HCT116 (cell line): Measurements from ENCODE around the gene BRSK2. TPM values are rescaled to one million over a fixed set of nuclear protein-coding genes. Genes with fewer than 3 reads are reported as not detected.

Source experiments
- ATAC-seq: fragments of 200-7000 bp; cut with Tn5 transposase; 2 replicates; pipeline ENCODE4 v1.9.1; 2020; ENCODE audit warnings: mild to moderate bottlenecking, moderate library complexity
- BruUV-seq: library from RNA; stranded (reverse); fragments of 400-500 nt; replicated peaks from 2 replicates; lab custom pipeline; 2021; lab: Mats Ljungman, UMichigan
- CTCF ChIA-PET: fragments of 300-600 bp; sonication (Branson Sonifier 250); formaldehyde crosslinking; loops from one replicate; lab custom pipeline; 2021; ENCODE audit warnings: antibody characterized with exemption; lab: Charles Lee
- POLR2A ChIA-PET: fragments of 300-600, 350-600 bp; sonication (Branson Sonifier 250); formaldehyde crosslinking; loops from one replicate; lab custom pipeline; 2021; ENCODE audit warnings: antibody characterized with exemption; lab: Charles Lee
- RAD21 ChIA-PET, 2 experiments: fragments of 300-600 bp; sonication (Branson Sonifier 250); formaldehyde crosslinking; loops; one replicate each; lab custom pipeline; 2023; ENCODE audit warnings: low total read pairs in 2 of 2; ENCODE audit not compliant: uncharacterized antibody in 2 of 2, unreplicated experiment in 2 of 2, low non-redundant PET in 1 of 2; lab: Charles Lee
- DNase-seq: peaks from one replicate; pipeline ENCODE4 v3.0.0-alpha.2; 2010; ENCODE audit warnings: low read depth, low spot score
- H2AFZ ChIP-seq: fragments of 200-600 bp; shearing (Covaris generic), sonication (generic); 2 replicates; pipeline ENCODE4 v1.6.1; 2017; ENCODE audit warnings: low read depth, mixed run types, mixed read lengths, antibody characterized with exemption, low read length; ENCODE audit not compliant: poor library complexity, severe bottlenecking
- H3K27ac ChIP-seq: 2 replicates; pipeline ENCODE4 v1.5.1; 2012; ENCODE audit warnings: low read depth, low read length
- H3K27me3 ChIP-seq: fragments of 200-600 bp; sonication (generic); 2 replicates; pipeline ENCODE4 v1.6.1; 2016; ENCODE audit warnings: mixed run types, low read length, mixed read lengths; ENCODE audit not compliant: insufficient read depth
- H3K36me3 ChIP-seq, 2 experiments: fragments of 200-500 bp in 1 of 2; fragments of 200-600 bp in 1 of 2; sonication (Bioruptor generic) in 1 of 2; sonication (generic) in 1 of 2; 2 replicates each; pipeline versions ENCODE4 v1.5.1 to v1.6.1; 2014 to 2016; ENCODE audit warnings: low read length in 2 of 2, inconsistent platforms in 1 of 2, mixed read lengths in 1 of 2, mixed run types in 1 of 2; ENCODE audit not compliant: insufficient read depth in 2 of 2, control insufficient read depth in 1 of 2
- H3K4me1 ChIP-seq, 2 experiments: fragments of 200-600 bp in 1 of 2; sonication (generic) in 1 of 2; 2 replicates each; pipeline versions ENCODE4 v1.5.1 to v1.6.1; 2012 to 2017; ENCODE audit warnings: low read length in 2 of 2, inconsistent platforms in 1 of 2, mild to moderate bottlenecking in 1 of 2, mixed read lengths in 1 of 2, mixed run types in 1 of 2, moderate library complexity in 1 of 2; ENCODE audit not compliant: insufficient read depth in 2 of 2, control insufficient read depth in 1 of 2
- H3K4me2 ChIP-seq: fragments of 200-600 bp; sonication (generic); 2 replicates; pipeline ENCODE4 v1.6.1; 2017; ENCODE audit warnings: mixed run types, low read length, mixed read lengths
- H3K4me3 ChIP-seq, 2 experiments: fragments of 200-600 bp in 1 of 2; sonication (generic) in 1 of 2; replicated peaks in 1 of 2; 2 replicates each; pipeline ENCODE4 v1.5.1; 2011 to 2016; ENCODE audit warnings: low read length in 2 of 2, control low read depth in 1 of 2, low read depth in 1 of 2, mild to moderate bottlenecking in 1 of 2, mixed read lengths in 1 of 2, mixed run types in 1 of 2
- H3K79me2 ChIP-seq: fragments of 200-600 bp; sonication (generic); 2 replicates; pipeline ENCODE4 v1.6.1; 2017; ENCODE audit warnings: mild to moderate bottlenecking, mixed run types, low read length, moderate library complexity, mixed read lengths; ENCODE audit not compliant: insufficient read depth
- H3K9ac ChIP-seq: fragments of 200-600 bp; sonication (generic); 2 replicates; pipeline ENCODE4 v1.6.1; 2016; ENCODE audit warnings: low read length, mixed read lengths
- H3K9me2 ChIP-seq: fragments of 200-600 bp; sonication (generic), shearing (Covaris generic); 2 replicates; pipeline ENCODE4 v1.6.1; 2017; ENCODE audit warnings: mixed run types, mild to moderate bottlenecking, moderate library complexity; ENCODE audit not compliant: insufficient read depth
- H3K9me3 ChIP-seq, 2 experiments: fragments of 200-500 bp in 1 of 2; fragments of 200-600 bp in 1 of 2; sonication (Bioruptor generic) in 1 of 2; sonication (generic) in 1 of 2; 2 replicates each; pipeline ENCODE4 v1.6.1; 2014 to 2017; ENCODE audit warnings: low read length in 2 of 2, mixed read lengths in 2 of 2, inconsistent platforms in 1 of 2, low read depth in 1 of 2, mild to moderate bottlenecking in 1 of 2, mixed run types in 1 of 2, moderate library complexity in 1 of 2; ENCODE audit not compliant: control insufficient read depth in 1 of 2, insufficient read depth in 1 of 2
- H4K20me1 ChIP-seq: fragments of 200-600 bp; sonication (generic), shearing (Covaris generic); 2 replicates; pipeline ENCODE4 v1.6.1; 2017; ENCODE audit warnings: mixed run types, mild to moderate bottlenecking, moderate library complexity; ENCODE audit not compliant: insufficient read depth
- CBX3 ChIP-seq: IDR thresholded peaks from 2 replicates; pipeline ENCODE4 v1.6.1; 2012; ENCODE audit warnings: low read depth
- CEBPB ChIP-seq: IDR thresholded peaks from 2 replicates; pipeline ENCODE4 v1.6.1; 2012; ENCODE audit warnings: low read depth
- EGR1 ChIP-seq: IDR thresholded peaks from 2 replicates; pipeline ENCODE4 v1.6.1; 2012; ENCODE audit warnings: low read depth
- ELF1 ChIP-seq: IDR thresholded peaks from 2 replicates; pipeline ENCODE4 v1.6.1; 2012; ENCODE audit warnings: low read depth, borderline replicate concordance
- EZH2 ChIP-seq: fragments of 200-600 bp; sonication (generic); IDR thresholded peaks from 2 replicates; pipeline ENCODE4 v1.6.1; 2017; ENCODE audit warnings: antibody characterized with exemption, mixed run types
- EZH2phosphoT487 ChIP-seq: fragments of 200-600 bp; IDR thresholded peaks from 2 replicates; pipeline ENCODE4 v1.6.1; 2018; ENCODE audit warnings: antibody characterized with exemption, borderline replicate concordance
- FOSL1 ChIP-seq: IDR thresholded peaks from 2 replicates; pipeline ENCODE4 v1.6.1; 2012; ENCODE audit warnings: low read depth
- JUND ChIP-seq: IDR thresholded peaks from 2 replicates; pipeline ENCODE4 v1.6.1; 2012
- POLR2A ChIP-seq: IDR thresholded peaks from 2 replicates; pipeline ENCODE4 v1.7.0; 2011; ENCODE audit warnings: borderline replicate concordance; ENCODE audit not compliant: insufficient read depth, insufficient read length; ENCODE audit errors: extremely low read depth
- POLR2AphosphoS5 ChIP-seq: IDR thresholded peaks from 2 replicates; pipeline ENCODE4 v1.6.1; 2011; ENCODE audit warnings: mild to moderate bottlenecking, low read depth, low read length, moderate library complexity
- RAD21 ChIP-seq: IDR thresholded peaks from 2 replicates; pipeline ENCODE4 v1.6.1; 2012; ENCODE audit warnings: low read depth, mild to moderate bottlenecking
- SP1 ChIP-seq: IDR thresholded peaks from 2 replicates; pipeline ENCODE4 v1.6.1; 2012; ENCODE audit warnings: low read depth
- YY1 ChIP-seq: IDR thresholded peaks from 2 replicates; pipeline ENCODE4 v1.6.1; 2011; ENCODE audit warnings: low read length, low read depth, moderate library complexity, mild to moderate bottlenecking; ENCODE audit not compliant: insufficient replicate concordance; ENCODE audit errors: extremely low read depth
- ZNF274 ChIP-seq: fragments of 200-500 bp; sonication (Bioruptor generic); IDR thresholded peaks from 2 replicates; pipeline ENCODE4 v1.6.1; 2014; ENCODE audit warnings: mild to moderate bottlenecking, low read depth, low read length, inconsistent platforms
- intact Hi-C: fragments of 100-400 bp; cut with micrococcal nuclease; formaldehyde crosslinking; loops from 2 replicates; pipeline ENCODE4 v1.10.0; 2022
- total RNA-seq: library from RNA; stranded (reverse); gene quantifications from one replicate; pipeline ENCODE4 v1.2.1, GENCODE V29; 2021; ENCODE audit not compliant: unreplicated experiment
- TF ChIP-seq, protein P1 (sequence below): IDR thresholded peaks from 2 replicates; pipeline ENCODE4 v1.6.1; 2012
- TF ChIP-seq, protein P2 (sequence below), 3 experiments: fragments of 200-600 bp in 1 of 3; sonication (generic) in 1 of 3; IDR thresholded peaks in 2 of 3; conservative IDR thresholded peaks in 1 of 3; 2 replicates each; pipeline ENCODE4 v1.5.1; 2012 to 2017; ENCODE audit warnings: low read depth in 2 of 3, low read length in 2 of 3, antibody characterized with exemption in 1 of 3, borderline replicate concordance in 1 of 3, control low read depth in 1 of 3, mild to moderate bottlenecking in 1 of 3, mixed read lengths in 1 of 3, mixed run types in 1 of 3, moderate library complexity in 1 of 3; ENCODE audit not compliant: insufficient read depth in 1 of 3
- TF ChIP-seq, protein P3 (sequence below): IDR thresholded peaks from 2 replicates; pipeline ENCODE4 v1.6.1; 2011; ENCODE audit warnings: mild to moderate bottlenecking, low read length, moderate library complexity; ENCODE audit not compliant: insufficient replicate concordance; ENCODE audit errors: extremely low read depth
- TF ChIP-seq, protein P4 (sequence below): IDR thresholded peaks from 2 replicates; pipeline ENCODE4 v1.6.1; 2012

BRSK2 gene
- total RNA-seq, 1 experiment from 2014 or later = 14.0 TPM

DNA sequence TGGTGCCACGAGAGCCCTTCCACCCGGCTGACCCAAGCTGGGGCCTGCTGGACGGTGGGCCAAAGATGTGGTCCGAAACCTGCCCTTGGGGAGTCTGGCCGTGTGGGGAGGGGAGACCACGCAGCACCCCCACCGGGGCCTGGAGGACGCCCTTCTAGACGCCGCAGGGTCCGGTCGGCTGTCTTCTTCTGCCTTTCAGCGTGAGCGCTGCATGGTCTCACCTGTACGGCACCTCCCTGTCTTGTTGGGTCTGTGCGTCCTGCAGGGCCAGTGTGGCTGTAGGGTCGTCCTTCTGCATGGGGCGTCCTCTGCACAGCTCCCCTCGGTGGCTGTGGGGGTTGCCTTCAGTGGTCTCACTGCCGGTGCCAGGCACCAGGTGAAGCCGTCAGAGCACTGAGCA is 2.8 kb downstream of the BRSK2 start (continued):
- TF ChIP-seq, protein P1, sequence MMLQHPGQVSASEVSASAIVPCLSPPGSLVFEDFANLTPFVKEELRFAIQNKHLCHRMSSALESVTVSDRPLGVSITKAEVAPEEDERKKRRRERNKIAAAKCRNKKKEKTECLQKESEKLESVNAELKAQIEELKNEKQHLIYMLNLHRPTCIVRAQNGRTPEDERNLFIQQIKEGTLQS = no peak
- no peak for TF ChIP-seq CBX3
- no peak for TF ChIP-seq SP1
- no peak for TF ChIP-seq EZH2phosphoT487
- TF ChIP-seq CEBPB = no peak

DNA sequence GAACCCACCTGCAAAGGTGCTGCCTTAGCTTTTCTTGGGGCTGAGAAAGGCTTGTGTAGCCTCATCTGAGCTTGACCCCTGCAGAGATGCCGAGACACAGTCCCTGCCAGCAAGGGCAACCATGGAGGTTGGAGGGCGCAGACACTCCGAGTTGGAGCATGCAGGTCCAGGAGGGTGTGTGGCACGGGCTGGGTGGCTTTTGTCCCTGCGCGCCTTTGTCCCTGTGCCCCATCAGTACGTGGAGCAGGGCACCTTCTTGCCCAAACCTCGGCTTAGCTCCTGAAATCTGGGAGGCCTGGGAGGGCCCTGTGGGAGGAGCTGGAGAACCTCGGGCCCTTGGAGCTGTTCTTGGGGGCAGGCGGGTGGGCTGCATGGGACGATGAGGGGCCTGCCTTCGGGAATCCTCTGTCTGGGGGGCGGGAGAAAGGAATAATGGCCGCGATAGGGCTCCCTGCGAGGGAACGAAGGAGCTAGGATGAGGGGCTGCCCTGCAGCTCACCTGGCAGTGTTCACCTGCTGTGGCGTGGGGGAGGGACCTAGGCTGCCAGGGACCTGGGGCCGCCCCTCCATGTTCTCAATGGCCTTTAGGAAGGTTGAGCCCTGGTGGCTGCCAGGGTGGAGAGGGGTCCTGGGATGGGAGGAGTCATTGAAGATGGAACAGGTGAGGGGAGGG is 3.4 kb downstream of the BRSK2 start:
- BruUV-seq = no TSS peak
- Histone ChIP-seq H3K79me2 (peaks cover 5% of the 10 kb centered on the region; the same call in 1 of the 2 replicates), H3K4me2 (no peak overlapping the region), H3K27ac (no peak overlapping the region), H3K9me3 (no peaks in the 10 kb centered on the region), H3K9ac (no peak overlapping the region), H3K9me2 (no peaks in the 10 kb centered on the region), H3K36me3 (no peaks in the 10 kb centered on the region), H4K20me1 (no peaks in the 10 kb centered on the region), H3K4me1 (peaks cover 7 to 15% of the 10 kb centered on the region in 2 experiments), H3K27me3 (no peaks in the 10 kb centered on the region), H3K4me3 (no peak overlapping the region), H2AFZ (no peak overlapping the region)
- ChIA-PET CTCF (no interaction called here), RAD21 (no interaction called here), POLR2A (no interaction called here)
- no peak for ATAC-seq
- intact Hi-C loops = no loop called here
- TF ChIP-seq ELF1 (no peak), POLR2A (no peak), YY1 (no peak), EZH2 (no peak), RAD21 (no peak), EGR1 (no peak), FOSL1 (no peak), SP1 (no peak), CEBPB (no peak), ZNF274 (no peak), CBX3 (no peak), JUND (no peak), POLR2AphosphoS5 (no peak), EZH2phosphoT487 (no peak)
- TF ChIP-seq, protein P2, sequence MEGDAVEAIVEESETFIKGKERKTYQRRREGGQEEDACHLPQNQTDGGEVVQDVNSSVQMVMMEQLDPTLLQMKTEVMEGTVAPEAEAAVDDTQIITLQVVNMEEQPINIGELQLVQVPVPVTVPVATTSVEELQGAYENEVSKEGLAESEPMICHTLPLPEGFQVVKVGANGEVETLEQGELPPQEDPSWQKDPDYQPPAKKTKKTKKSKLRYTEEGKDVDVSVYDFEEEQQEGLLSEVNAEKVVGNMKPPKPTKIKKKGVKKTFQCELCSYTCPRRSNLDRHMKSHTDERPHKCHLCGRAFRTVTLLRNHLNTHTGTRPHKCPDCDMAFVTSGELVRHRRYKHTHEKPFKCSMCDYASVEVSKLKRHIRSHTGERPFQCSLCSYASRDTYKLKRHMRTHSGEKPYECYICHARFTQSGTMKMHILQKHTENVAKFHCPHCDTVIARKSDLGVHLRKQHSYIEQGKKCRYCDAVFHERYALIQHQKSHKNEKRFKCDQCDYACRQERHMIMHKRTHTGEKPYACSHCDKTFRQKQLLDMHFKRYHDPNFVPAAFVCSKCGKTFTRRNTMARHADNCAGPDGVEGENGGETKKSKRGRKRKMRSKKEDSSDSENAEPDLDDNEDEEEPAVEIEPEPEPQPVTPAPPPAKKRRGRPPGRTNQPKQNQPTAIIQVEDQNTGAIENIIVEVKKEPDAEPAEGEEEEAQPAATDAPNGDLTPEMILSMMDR (IDR thresholded peaks at IDR 0.05 in 2 of 3, conservative IDR thresholded peaks at IDR 0.05 in 1 of 3; ENCODE audit: borderline replicate concordance in 1 of 3, insufficient read depth in 1 of 3, low read depth in 2 of 3, low read length in 2 of 3) = no peak
- TF ChIP-seq, protein P3, sequence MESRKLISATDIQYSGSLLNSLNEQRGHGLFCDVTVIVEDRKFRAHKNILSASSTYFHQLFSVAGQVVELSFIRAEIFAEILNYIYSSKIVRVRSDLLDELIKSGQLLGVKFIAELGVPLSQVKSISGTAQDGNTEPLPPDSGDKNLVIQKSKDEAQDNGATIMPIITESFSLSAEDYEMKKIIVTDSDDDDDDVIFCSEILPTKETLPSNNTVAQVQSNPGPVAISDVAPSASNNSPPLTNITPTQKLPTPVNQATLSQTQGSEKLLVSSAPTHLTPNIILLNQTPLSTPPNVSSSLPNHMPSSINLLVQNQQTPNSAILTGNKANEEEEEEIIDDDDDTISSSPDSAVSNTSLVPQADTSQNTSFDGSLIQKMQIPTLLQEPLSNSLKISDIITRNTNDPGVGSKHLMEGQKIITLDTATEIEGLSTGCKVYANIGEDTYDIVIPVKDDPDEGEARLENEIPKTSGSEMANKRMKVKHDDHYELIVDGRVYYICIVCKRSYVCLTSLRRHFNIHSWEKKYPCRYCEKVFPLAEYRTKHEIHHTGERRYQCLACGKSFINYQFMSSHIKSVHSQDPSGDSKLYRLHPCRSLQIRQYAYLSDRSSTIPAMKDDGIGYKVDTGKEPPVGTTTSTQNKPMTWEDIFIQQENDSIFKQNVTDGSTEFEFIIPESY = no peak
- TF ChIP-seq, protein P4, sequence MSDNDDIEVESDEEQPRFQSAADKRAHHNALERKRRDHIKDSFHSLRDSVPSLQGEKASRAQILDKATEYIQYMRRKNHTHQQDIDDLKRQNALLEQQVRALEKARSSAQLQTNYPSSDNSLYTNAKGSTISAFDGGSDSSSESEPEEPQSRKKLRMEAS = no peak
- DNase-seq = no peak
